ENCODE data around the gene ANKRD44. TPM values are rescaled to one million over a fixed set of nuclear protein-coding genes. Genes with fewer than 3 reads are reported as not detected.

Gene ANKRD44
- total and polyA plus RNA-seq, 4 experiments from 2014 or later: 51.5 to 248 (median 158) TPM

- Histone ChIP-seq H3K27ac (ENCODE audit: low read depth, low read length) (no peak overlapping the region), H3K4me3 (ENCODE audit: low read length in 2 of 2) (no peak overlapping the region), H3K4me1 (ENCODE audit: insufficient read depth, low read length) (no peaks in the 10 kb centered on the region), H3K36me3 (ENCODE audit: insufficient read depth, low read length) (peaks cover 35% of the 10 kb centered on the region), H3K27me3 (ENCODE audit: insufficient read depth, low read length) (no peaks in the 10 kb centered on the region), H3K9me3 (ENCODE audit: control insufficient read depth in 1 of 2, low read length in 2 of 2) (no peaks in the 10 kb centered on the region)
- CTCF ChIA-PET (ENCODE audit: partially characterized antibody): interaction anchor here (2.6 kb wide), 1 partner anchor 10 kb away, joined by 9 read pairs; no protein-coding TSS in a partner anchor
- POLR2A ChIA-PET (ENCODE audit: partially characterized antibody): no interaction called here
- H3K4me3 Mint-ChIP-seq: no peak overlapping the region
- intact Hi-C loops (cut with micrococcal nuclease): no loop called here
- no peaks in the 10 kb centered on the region for H3K27me3 Mint-ChIP-seq
- H3K27ac Mint-ChIP-seq: peak overlapping the region in 4 of 7 donors; percentile 3 to 74 (median 32)
- no peak for DNase-seq
- peaks cover 0 to 3% (median 0%) of the 10 kb centered on the region in 8 donors for H3K9me3 Mint-ChIP-seq
- H3K4me1 Mint-ChIP-seq: peaks cover 10 to 15% (median 12%) of the 10 kb centered on the region in 4 donors
- peaks cover 46 to 80% of the 10 kb centered on the region in 2 donors for H3K36me3 Mint-ChIP-seq
Measured at GRCh38 chr2:197103363-197103762, 207.2 kb downstream of the ANKRD44 start.

- ChIA-PET CTCF (ENCODE audit: partially characterized antibody) (interaction anchor here (1.0 kb wide), 1 partner anchor 12 kb away, joined by 4 read pairs; no protein-coding TSS in a partner anchor), POLR2A (ENCODE audit: partially characterized antibody) (no interaction called here)
- DNase-seq: no peak
- H3K9me3 ChIP-seq (ENCODE audit: control insufficient read depth in 1 of 2, low read length in 2 of 2): no peaks in the 10 kb centered on the region
- Mint-ChIP-seq H3K36me3 (peaks cover 57 to 80% of the 10 kb centered on the region in 2 donors), H3K27me3 (no peaks in the 10 kb centered on the region), H3K27ac (peak overlapping the region in 6 of 7 donors; percentile 3 to 82 (median 66)), H3K4me3 (no peak overlapping the region), H3K9me3 (peaks cover 0 to 3% (median 0%) of the 10 kb centered on the region in 8 donors), H3K4me1 (peaks cover 16 to 24% (median 19%) of the 10 kb centered on the region in 4 donors)
- peaks cover 44% of the 10 kb centered on the region for H3K36me3 ChIP-seq (ENCODE audit: insufficient read depth, low read length)
- H3K4me1 ChIP-seq (ENCODE audit: insufficient read depth, low read length): no peaks in the 10 kb centered on the region
- H3K4me3 ChIP-seq (ENCODE audit: low read length in 2 of 2): no peak overlapping the region
- no peaks in the 10 kb centered on the region for H3K27me3 ChIP-seq (ENCODE audit: insufficient read depth, low read length)
- intact Hi-C loops (cut with micrococcal nuclease): no loop called here
- H3K27ac ChIP-seq (ENCODE audit: low read depth, low read length): no peak overlapping the region
Measured at GRCh38 chr2:197102231-197102630, 208.3 kb downstream of the ANKRD44 start.

GRCh38 chr2:197101519-197101918 lies 209.1 kb downstream of the ANKRD44 start:
- peaks cover 61 to 77% of the 10 kb centered on the region in 2 donors for H3K36me3 Mint-ChIP-seq
- Histone ChIP-seq H3K4me1 (ENCODE audit: insufficient read depth, low read length) (no peaks in the 10 kb centered on the region), H3K27me3 (ENCODE audit: insufficient read depth, low read length) (no peaks in the 10 kb centered on the region), H3K36me3 (ENCODE audit: insufficient read depth, low read length) (peaks cover 44% of the 10 kb centered on the region), H3K9me3 (ENCODE audit: control insufficient read depth in 1 of 2, low read length in 2 of 2) (no peaks in the 10 kb centered on the region), H3K4me3 (ENCODE audit: low read length in 2 of 2) (no peak overlapping the region), H3K27ac (ENCODE audit: low read depth, low read length) (no peak overlapping the region)
- peaks cover 0 to 3% (median 0%) of the 10 kb centered on the region in 8 donors for H3K9me3 Mint-ChIP-seq
- H3K4me1 Mint-ChIP-seq: peaks cover 14 to 25% (median 19%) of the 10 kb centered on the region in 4 donors
- intact Hi-C loops (cut with micrococcal nuclease): no loop called here
- DNase-seq: no peak
- H3K27ac Mint-ChIP-seq: no peak overlapping the region
- POLR2A ChIA-PET (ENCODE audit: partially characterized antibody): no interaction called here
- no peaks in the 10 kb centered on the region for H3K27me3 Mint-ChIP-seq
- CTCF ChIA-PET (ENCODE audit: partially characterized antibody): no interaction called here
- no peak overlapping the region for H3K4me3 Mint-ChIP-seq

- Histone ChIP-seq H3K4me3 (ENCODE audit: low read length in 2 of 2) (no peak overlapping the region), H3K27ac (ENCODE audit: low read depth, low read length) (no peak overlapping the region), H3K9me3 (ENCODE audit: control insufficient read depth in 1 of 2, low read length in 2 of 2) (no peaks in the 10 kb centered on the region), H3K27me3 (ENCODE audit: insufficient read depth, low read length) (no peaks in the 10 kb centered on the region), H3K4me1 (ENCODE audit: insufficient read depth, low read length) (no peaks in the 10 kb centered on the region), H3K36me3 (ENCODE audit: insufficient read depth, low read length) (peaks cover 48% of the 10 kb centered on the region)
- H3K9me3 Mint-ChIP-seq: no peaks in the 10 kb centered on the region
- POLR2A ChIA-PET (ENCODE audit: partially characterized antibody): interaction anchor here (1.0 kb wide), 1 partner anchor 13 kb away, joined by 4 read pairs; no protein-coding TSS in a partner anchor
- no peak for DNase-seq
- intact Hi-C loops (cut with micrococcal nuclease): no loop called here
- no peak overlapping the region for H3K4me3 Mint-ChIP-seq
- CTCF ChIA-PET (ENCODE audit: partially characterized antibody): interaction anchor here (0.7 to 2.7 kb wide), 3 partner anchors 16 to 71 kb away, joined by 3 to 13 read pairs (median 5); no protein-coding TSS in a partner anchor
- H3K27me3 Mint-ChIP-seq: no peaks in the 10 kb centered on the region
- H3K27ac Mint-ChIP-seq: peak overlapping the region in 6 of 7 donors; percentile 3 to 83 (median 41)
- peaks cover 20 to 30% (median 22%) of the 10 kb centered on the region in 4 donors for H3K4me1 Mint-ChIP-seq
- peaks cover 62 to 80% of the 10 kb centered on the region in 2 donors for H3K36me3 Mint-ChIP-seq
Measured at GRCh38 chr2:197097578-197098366, 212.8 kb downstream of the ANKRD44 start.

GRCh38 chr2:197096649-197097048 lies 213.9 kb downstream of the ANKRD44 start:
- peaks cover 57% of the 10 kb centered on the region for H3K36me3 ChIP-seq (ENCODE audit: insufficient read depth, low read length)
- no peaks in the 10 kb centered on the region for H3K9me3 ChIP-seq (ENCODE audit: control insufficient read depth in 1 of 2, low read length in 2 of 2)
- CTCF ChIA-PET (ENCODE audit: partially characterized antibody): interaction anchor here (2.7 kb wide), 1 partner anchor 17 kb away, joined by 13 read pairs; no protein-coding TSS in a partner anchor
- H3K27ac ChIP-seq (ENCODE audit: low read depth, low read length): no peak overlapping the region
- no peaks in the 10 kb centered on the region for H3K27me3 ChIP-seq (ENCODE audit: insufficient read depth, low read length)
- no peaks in the 10 kb centered on the region for H3K4me1 ChIP-seq (ENCODE audit: insufficient read depth, low read length)
- H3K27me3 Mint-ChIP-seq: no peaks in the 10 kb centered on the region
- H3K4me1 Mint-ChIP-seq: peaks cover 10 to 29% (median 18%) of the 10 kb centered on the region in 4 donors
- POLR2A ChIA-PET (ENCODE audit: partially characterized antibody): interaction anchor here (1.0 kb wide), 1 partner anchor 14 kb away, joined by 4 read pairs; no protein-coding TSS in a partner anchor
- H3K36me3 Mint-ChIP-seq: peaks cover 62 to 84% of the 10 kb centered on the region in 2 donors
- peak overlapping the region in 3 of 7 donors; percentile 1 to 15 (median 1) for H3K27ac Mint-ChIP-seq
- intact Hi-C loops (cut with micrococcal nuclease): no loop called here
- no peak overlapping the region for H3K4me3 Mint-ChIP-seq
- no peaks in the 10 kb centered on the region for H3K9me3 Mint-ChIP-seq
- no peak for DNase-seq
- no peak overlapping the region for H3K4me3 ChIP-seq (ENCODE audit: low read length in 2 of 2)

- Mint-ChIP-seq H3K9me3 (no peaks in the 10 kb centered on the region), H3K27ac (no peak overlapping the region), H3K27me3 (no peaks in the 10 kb centered on the region), H3K4me1 (peaks cover 2 to 21% (median 15%) of the 10 kb centered on the region in 4 donors), H3K4me3 (no peak overlapping the region), H3K36me3 (peaks cover 57 to 84% of the 10 kb centered on the region in 2 donors)
- no peak for DNase-seq
- Histone ChIP-seq H3K4me3 (ENCODE audit: low read length in 2 of 2) (no peak overlapping the region), H3K27ac (ENCODE audit: low read depth, low read length) (no peak overlapping the region), H3K4me1 (ENCODE audit: insufficient read depth, low read length) (no peaks in the 10 kb centered on the region), H3K27me3 (ENCODE audit: insufficient read depth, low read length) (no peaks in the 10 kb centered on the region), H3K9me3 (ENCODE audit: control insufficient read depth in 1 of 2, low read length in 2 of 2) (no peaks in the 10 kb centered on the region), H3K36me3 (ENCODE audit: insufficient read depth, low read length) (peaks cover 59% of the 10 kb centered on the region)
- intact Hi-C loops (cut with micrococcal nuclease): no loop called here
- CTCF ChIA-PET (ENCODE audit: partially characterized antibody): interaction anchor here (1.4 kb wide), 1 partner anchor 21 kb away, joined by 4 read pairs; no protein-coding TSS in a partner anchor
- POLR2A ChIA-PET (ENCODE audit: partially characterized antibody): no interaction called here
Measured at GRCh38 chr2:197092431-197092830, 218.1 kb downstream of the ANKRD44 start.

- H3K9me3 ChIP-seq (ENCODE audit: control insufficient read depth in 1 of 2, low read length in 2 of 2): no peaks in the 10 kb centered on the region
- no peak overlapping the region for H3K4me3 Mint-ChIP-seq
- ChIA-PET POLR2A (ENCODE audit: partially characterized antibody) (no interaction called here), CTCF (ENCODE audit: partially characterized antibody) (interaction anchor here (1.1 kb wide), 1 partner anchor 22 kb away, joined by 4 read pairs; no protein-coding TSS in a partner anchor)
- H3K36me3 ChIP-seq (ENCODE audit: insufficient read depth, low read length): peaks cover 67% of the 10 kb centered on the region
- H3K4me1 ChIP-seq (ENCODE audit: insufficient read depth, low read length): no peaks in the 10 kb centered on the region
- DNase-seq: no peak
- H3K27me3 Mint-ChIP-seq: no peaks in the 10 kb centered on the region
- intact Hi-C loops (cut with micrococcal nuclease): no loop called here
- H3K27ac Mint-ChIP-seq: peak overlapping the region in 5 of 7 donors; percentile 35 to 62 (median 37)
- H3K9me3 Mint-ChIP-seq: no peaks in the 10 kb centered on the region
- H3K4me3 ChIP-seq (ENCODE audit: low read length in 2 of 2): no peak overlapping the region
- H3K36me3 Mint-ChIP-seq: peaks cover 61 to 87% of the 10 kb centered on the region in 2 donors
- no peak overlapping the region for H3K27ac ChIP-seq (ENCODE audit: low read depth, low read length)
- H3K27me3 ChIP-seq (ENCODE audit: insufficient read depth, low read length): no peaks in the 10 kb centered on the region
- peaks cover 0 to 21% (median 17%) of the 10 kb centered on the region in 4 donors for H3K4me1 Mint-ChIP-seq
Measured at GRCh38 chr2:197090742-197091367, 219.7 kb downstream of the ANKRD44 start.

Data from CD4-positive, alpha-beta memory T cell (primary cell).